Panc1 (cell line): ENCODE data around the gene SURF2. TPM values are rescaled to one million over a fixed set of nuclear protein-coding genes. Genes with fewer than 3 reads are reported as not detected.

Experiments
- ATAC-seq: fragments of 200-7000 bp; cut with Tn5 transposase; 2 replicates; pipeline ENCODE4 v1.9.1; 2020; ENCODE audit warnings: mild to moderate bottlenecking, moderate library complexity
- BruUV-seq: library from RNA; stranded (reverse); fragments of 400-500 nt; replicated peaks from 2 replicates; lab custom pipeline; 2021; lab: Mats Ljungman, UMichigan
- CTCF ChIA-PET: fragments of 300-600 bp; sonication (Branson Sonifier 250); formaldehyde crosslinking; loops from one replicate; lab custom pipeline; 2022; ENCODE audit warnings: antibody characterized with exemption; lab: Charles Lee
- POLR2A ChIA-PET: fragments of 300-600 bp; sonication (Branson Sonifier 250); formaldehyde crosslinking; loops from one replicate; lab custom pipeline; 2022; ENCODE audit warnings: antibody characterized with exemption; lab: Charles Lee
- DNase-seq: peaks from one replicate; pipeline ENCODE4 v3.0.0-alpha.2; 2010; ENCODE audit warnings: low read depth, low spot score
- H3K27ac ChIP-seq: 2 replicates; pipeline ENCODE4 v1.5.1; 2011; ENCODE audit warnings: mild to moderate bottlenecking, low read length, inconsistent platforms
- H3K27me3 ChIP-seq: fragments of 200-500 bp; sonication (Bioruptor generic); 2 replicates; pipeline ENCODE4 v1.6.0; 2014; ENCODE audit warnings: low read length, inconsistent platforms; ENCODE audit not compliant: control insufficient read depth, insufficient read depth
- H3K36me3 ChIP-seq: fragments of 200-500 bp; sonication (Bioruptor generic); 2 replicates; pipeline ENCODE4 v1.5.1; 2014; ENCODE audit warnings: inconsistent platforms, mild to moderate bottlenecking, low read length, moderate library complexity; ENCODE audit not compliant: control insufficient read depth, insufficient read depth
- H3K4me1 ChIP-seq: 2 replicates; pipeline ENCODE4 v1.5.1; 2011; ENCODE audit warnings: inconsistent platforms, mild to moderate bottlenecking, low read length, moderate library complexity; ENCODE audit not compliant: control insufficient read depth, insufficient read depth
- H3K4me3 ChIP-seq, 2 experiments: 2 replicates each; pipeline ENCODE4 v1.5.1; 2011 to 2012; ENCODE audit warnings: low read depth in 2 of 2, low read length in 2 of 2, mild to moderate bottlenecking in 2 of 2, inconsistent platforms in 1 of 2, moderate library complexity in 1 of 2
- H3K9me3 ChIP-seq: fragments of 200-500 bp; sonication (Bioruptor generic); 2 replicates; pipeline ENCODE4 v1.5.1; 2014; ENCODE audit warnings: low read depth, mild to moderate bottlenecking, inconsistent platforms, low read length, moderate library complexity; ENCODE audit not compliant: control insufficient read depth, insufficient read depth
- CTCF ChIP-seq: fragments of 450-650 bp; IDR thresholded peaks from 2 replicates; pipeline ENCODE4 v1.5.1; 2017; ENCODE audit warnings: mild to moderate bottlenecking
- POLR2AphosphoS5 ChIP-seq: IDR thresholded peaks from 2 replicates; pipeline ENCODE4 v1.6.1; 2012; ENCODE audit warnings: mild to moderate bottlenecking, low read depth, low read length, moderate library complexity
- REST ChIP-seq, 2 experiments: IDR thresholded peaks; 2 replicates each; pipeline ENCODE4 v1.6.1; 2011 to 2012; ENCODE audit warnings: low read depth in 2 of 2, control low read depth in 1 of 2, low read length in 1 of 2, mild to moderate bottlenecking in 1 of 2, moderate library complexity in 1 of 2; ENCODE audit not compliant: insufficient read depth in 1 of 2
- SIN3A ChIP-seq: IDR thresholded peaks from 2 replicates; pipeline ENCODE4 v1.6.1; 2012; ENCODE audit warnings: low read depth, mild to moderate bottlenecking, low read length, moderate library complexity, borderline replicate concordance; ENCODE audit not compliant: insufficient read depth
- TCF7L2 ChIP-seq: IDR thresholded peaks from 2 replicates; pipeline ENCODE4 v1.6.1; 2011; ENCODE audit warnings: mild to moderate bottlenecking, low read depth, low read length, inconsistent platforms
- in situ Hi-C: cut with HindIII; loops from 2 replicates; pipeline ENCODE4 v1.10.0; 2016; ENCODE audit warnings: low sequenced_read_pairs, low pct_unique_long_range_greater_than_20kb
- intact Hi-C: fragments of 100-400 bp; cut with micrococcal nuclease; formaldehyde crosslinking; loops from one replicate; pipeline ENCODE4 v1.10.0; 2022; ENCODE audit not compliant: unreplicated experiment
- total RNA-seq: library from RNA; stranded (reverse); gene quantifications from one replicate; pipeline ENCODE4 v1.2.1, GENCODE V29; 2021; ENCODE audit not compliant: unreplicated experiment

The SURF2 gene
- total RNA-seq, 1 experiment from 2014 or later = 19.2 TPM

GRCh38 chr9:133397370-133397769 lies 41.0 kb downstream of the SURF2 start:
- ChIA-PET POLR2A (no interaction called here), CTCF (no interaction called here)
- Histone ChIP-seq H3K4me3 (no peak overlapping the region), H3K4me1 (no peaks in the 10 kb centered on the region), H3K9me3 (no peaks in the 10 kb centered on the region), H3K27ac (no peak overlapping the region), H3K36me3 (no peaks in the 10 kb centered on the region), H3K27me3 (no peaks in the 10 kb centered on the region)
- intact Hi-C loops = no loop called here
- in situ Hi-C loops = no loop called here
- DNase-seq (no peak), ATAC-seq (0 out of 2 replicates have a peak, but pooled peaks have one; percentile 6)
- no TSS peak for BruUV-seq
- TF ChIP-seq SIN3A (no peak), TCF7L2 (no peak), REST (IDR thresholded peaks at IDR 0.05; ENCODE audit: insufficient read depth in 1 of 2, low read depth in 2 of 2, low read length in 1 of 2) (no peak), POLR2AphosphoS5 (no peak), CTCF (no peak)

GRCh38 chr9:133397895-133398294 lies 41.5 kb downstream of the SURF2 start:
- BruUV-seq = no TSS peak
- Histone ChIP-seq H3K4me1 (no peaks in the 10 kb centered on the region), H3K4me3 (no peak overlapping the region), H3K36me3 (no peaks in the 10 kb centered on the region), H3K27ac (no peak overlapping the region), H3K9me3 (no peaks in the 10 kb centered on the region), H3K27me3 (no peaks in the 10 kb centered on the region)
- ChIA-PET CTCF (no interaction called here), POLR2A (no interaction called here)
- no peak for ATAC-seq
- intact Hi-C loops = no loop called here
- in situ Hi-C loops = no loop called here
- TF ChIP-seq REST (IDR thresholded peaks at IDR 0.05; ENCODE audit: insufficient read depth in 1 of 2, low read depth in 2 of 2, low read length in 1 of 2) (no peak), POLR2AphosphoS5 (no peak), SIN3A (no peak), CTCF (no peak), TCF7L2 (no peak)
- no peak for DNase-seq
